AG04450 (cell line): Measurements from ENCODE around the gene ATP2A3. TPM values are rescaled to one million over a fixed set of nuclear protein-coding genes. Genes with fewer than 3 reads are reported as not detected.

Source experiments
- CTCF ChIA-PET: fragments of 300-600, 350-600 bp; formaldehyde crosslinking; extraction: SDS; loops from one replicate; lab custom pipeline; 2022; ENCODE audit warnings: antibody characterized with exemption, inconsistent platforms; lab: Charles Lee
- POLR2A ChIA-PET: fragments of 350-600 bp; formaldehyde crosslinking; extraction: SDS; loops from one replicate; lab custom pipeline; 2021; ENCODE audit warnings: antibody characterized with exemption, inconsistent platforms; lab: Yijun Ruan, JAX
- DNase-seq: peaks from one replicate; pipeline ENCODE4 v3.0.0-alpha.2; 2011; ENCODE audit warnings: low read depth, low spot score
- H3K27ac ChIP-seq: one replicate; pipeline ENCODE4 v1.5.1; 2012; ENCODE audit warnings: low read depth, low read length, control low read depth
- H3K27me3 ChIP-seq: one replicate; pipeline ENCODE4 v1.6.0; 2012; ENCODE audit warnings: low read length; ENCODE audit not compliant: control insufficient read depth, insufficient read depth
- H3K4me3 ChIP-seq: 2 replicates; pipeline ENCODE4 v1.5.1; 2011; ENCODE audit warnings: mild to moderate bottlenecking, low read depth, low read length, control low read depth
- H3K9me3 ChIP-seq: 2 replicates; pipeline ENCODE4 v1.5.1; 2012; ENCODE audit warnings: low read length; ENCODE audit not compliant: control insufficient read depth, insufficient read depth
- CTCF ChIP-seq: IDR thresholded peaks from 2 replicates; pipeline ENCODE4 v1.5.1; 2011; ENCODE audit warnings: low read depth, low read length, control low read depth, inconsistent platforms
- polyA plus RNA-seq: library from polyadenylated mRNA; depleted of rRNA; stranded (reverse); fragments of >200 nt; gene quantifications from 2 replicates; pipeline ENCODE4 v1.2.3, GENCODE V29; 2011

The ATP2A3 gene
- polyA plus RNA-seq, 1 experiment = 0.46 TPM

- Histone ChIP-seq H3K9me3 (peaks cover 11% of the 10 kb centered on the region), H3K4me3 (no peak overlapping the region), H3K27me3 (peaks cover 9% of the 10 kb centered on the region), H3K27ac (no peak overlapping the region)
- TF ChIP-seq CTCF = no peak
- ChIA-PET POLR2A (no interaction called here), CTCF (interaction anchor here (0.6 kb wide), 1 partner anchor 128 kb away, joined by 3 read pairs; no protein-coding TSS in a partner anchor)
- no peak for DNase-seq
Measured at GRCh38 chr17:3982113-3982512, 17.9 kb upstream of the ATP2A3 start.

GRCh38 chr17:3981455-3981854, 17.2 kb upstream of the ATP2A3 start:
- peaks cover 11% of the 10 kb centered on the region for H3K9me3 ChIP-seq
- no peak overlapping the region for H3K27ac ChIP-seq
- POLR2A ChIA-PET = no interaction called here
- TF ChIP-seq CTCF = no peak
- H3K27me3 ChIP-seq = peaks cover 9% of the 10 kb centered on the region
- CTCF ChIA-PET = interaction anchor here (0.6 to 0.7 kb wide), 2 partner anchors 45 to 128 kb away, joined by 3 to 4 read pairs; no protein-coding TSS in a partner anchor
- H3K4me3 ChIP-seq = no peak overlapping the region
- no peak for DNase-seq

- no peak for TF ChIP-seq CTCF
- Histone ChIP-seq H3K9me3 (peaks cover 14% of the 10 kb centered on the region), H3K27ac (no peak overlapping the region), H3K27me3 (peaks cover 3% of the 10 kb centered on the region), H3K4me3 (no peak overlapping the region)
- DNase-seq = no peak
- CTCF ChIA-PET = interaction anchor here (0.7 kb wide), 1 partner anchor 246 kb away, joined by 3 read pairs; no protein-coding TSS in a partner anchor
- POLR2A ChIA-PET = no interaction called here
Measured at GRCh38 chr17:3980381-3981014, 16.3 kb upstream of the ATP2A3 start.

GRCh38 chr17:3979290-3979611, 15.0 kb upstream of the ATP2A3 start:
- POLR2A ChIA-PET = no interaction called here
- Histone ChIP-seq H3K4me3 (no peak overlapping the region), H3K27me3 (peaks cover 3% of the 10 kb centered on the region), H3K27ac (no peak overlapping the region), H3K9me3 (peaks cover 20% of the 10 kb centered on the region)
- TF ChIP-seq CTCF = no peak
- CTCF ChIA-PET = no interaction called here
- no peak for DNase-seq

GRCh38 chr17:3978421-3979289, 14.4 kb upstream of the ATP2A3 start:
- TF ChIP-seq CTCF = no peak
- POLR2A ChIA-PET = no interaction called here
- H3K27me3 ChIP-seq = peaks cover 8% of the 10 kb centered on the region
- CTCF ChIA-PET = no interaction called here
- H3K4me3 ChIP-seq = no peak overlapping the region
- H3K9me3 ChIP-seq = peaks cover 21% of the 10 kb centered on the region
- no peak for DNase-seq
- H3K27ac ChIP-seq = no peak overlapping the region
